Skin of body (tissue), 2 donors: ENCODE data around the gene TSPAN3. TPM values are rescaled to one million over a fixed set of nuclear protein-coding genes. Genes with fewer than 3 reads are reported as not detected.

ENCODE experiments used
- DNase-seq: peaks from one replicate; lab custom pipeline; 2025; lab: John Stamatoyannopoulos, UW
- total RNA-seq: library from RNA; depleted of rRNA; stranded (reverse); fragments of >200 nt; gene quantifications from one replicate; pipeline ENCODE4 v1.2.3, GENCODE V29; 2014

Gene TSPAN3
- total RNA-seq, 1 donor from 2014 or later: 123 TPM

DNA sequence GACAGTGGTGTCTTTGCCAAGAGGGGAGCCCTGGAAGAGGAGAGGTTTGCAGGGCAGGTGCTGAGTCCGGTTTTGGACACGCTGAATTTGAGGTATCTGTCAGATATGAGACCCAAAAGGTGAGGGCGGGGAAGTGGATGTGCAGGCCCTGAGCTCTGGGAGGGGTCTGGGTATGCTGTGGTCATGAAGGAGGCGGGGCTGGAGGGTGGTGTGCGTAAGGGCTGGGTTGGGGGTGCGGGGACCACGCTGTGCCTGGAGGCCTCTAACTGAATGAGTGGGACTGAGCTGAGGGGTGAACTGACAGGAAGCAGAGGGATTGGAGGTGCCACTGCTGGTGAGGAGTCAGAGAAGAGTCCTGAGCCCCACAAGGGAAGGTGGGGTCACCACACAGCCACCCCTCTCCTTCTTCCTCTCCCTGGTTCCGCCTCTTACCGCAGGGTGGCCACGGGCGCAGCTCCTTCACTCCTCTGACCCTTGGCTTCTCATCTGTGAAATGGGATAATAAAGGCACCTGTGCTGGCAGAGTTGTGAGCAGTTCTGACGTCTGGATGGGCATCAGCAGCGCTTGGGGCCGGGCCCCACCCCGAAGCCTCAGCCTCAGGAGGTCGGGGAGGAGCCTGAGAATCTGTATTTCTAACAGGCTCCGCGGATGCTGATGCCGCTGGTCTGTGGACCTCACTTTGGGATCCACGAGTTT lies 47.2 kb downstream of the TSPAN3 start:
- no peak for DNase-seq

DNA sequence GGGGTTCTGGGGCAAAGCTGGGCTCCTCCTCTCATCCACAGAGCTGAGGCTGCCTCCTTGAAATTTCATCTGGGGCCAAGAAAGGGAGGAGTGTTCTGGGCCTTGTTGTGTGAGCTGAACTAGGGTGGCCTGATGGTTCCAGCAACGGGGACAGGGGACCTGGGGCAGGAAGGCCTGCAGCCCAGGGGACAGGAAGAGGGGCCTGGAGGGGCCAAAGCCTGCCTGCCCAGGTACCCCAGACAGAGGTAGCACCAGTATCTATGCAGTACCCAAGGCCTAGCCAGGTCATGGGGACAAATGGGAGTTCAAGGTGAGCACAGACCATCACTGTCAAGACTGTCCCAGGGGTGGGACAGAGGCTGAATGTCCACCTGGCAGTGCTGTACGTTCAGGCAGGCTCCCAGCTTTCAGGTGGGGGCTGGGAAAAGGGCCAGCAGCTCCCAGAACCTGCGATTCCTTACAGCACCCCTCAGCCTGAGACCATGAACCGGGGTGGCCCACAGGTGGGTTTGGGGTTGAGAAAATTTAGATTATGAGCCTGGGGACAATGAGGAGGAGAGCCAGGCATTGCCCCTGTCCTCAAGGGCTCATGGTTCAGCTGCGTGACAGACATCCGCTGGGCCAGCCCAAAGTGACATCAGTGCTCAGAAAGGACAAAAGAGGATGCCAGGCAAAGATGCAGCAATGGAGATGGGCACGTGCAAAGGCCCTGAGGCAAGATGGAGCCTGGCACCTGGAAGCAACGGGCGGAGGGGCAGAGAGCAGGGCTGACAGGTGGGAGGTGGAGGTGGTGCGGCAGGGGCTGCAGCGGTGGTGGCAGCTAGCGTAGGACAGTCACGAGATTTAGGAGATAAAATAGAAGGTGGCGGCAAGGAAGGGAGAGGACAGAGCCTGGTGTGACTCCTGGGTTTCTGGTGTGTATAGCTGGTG lies 48.0 kb downstream of the TSPAN3 start:
- DNase-seq: no peak

DNA sequence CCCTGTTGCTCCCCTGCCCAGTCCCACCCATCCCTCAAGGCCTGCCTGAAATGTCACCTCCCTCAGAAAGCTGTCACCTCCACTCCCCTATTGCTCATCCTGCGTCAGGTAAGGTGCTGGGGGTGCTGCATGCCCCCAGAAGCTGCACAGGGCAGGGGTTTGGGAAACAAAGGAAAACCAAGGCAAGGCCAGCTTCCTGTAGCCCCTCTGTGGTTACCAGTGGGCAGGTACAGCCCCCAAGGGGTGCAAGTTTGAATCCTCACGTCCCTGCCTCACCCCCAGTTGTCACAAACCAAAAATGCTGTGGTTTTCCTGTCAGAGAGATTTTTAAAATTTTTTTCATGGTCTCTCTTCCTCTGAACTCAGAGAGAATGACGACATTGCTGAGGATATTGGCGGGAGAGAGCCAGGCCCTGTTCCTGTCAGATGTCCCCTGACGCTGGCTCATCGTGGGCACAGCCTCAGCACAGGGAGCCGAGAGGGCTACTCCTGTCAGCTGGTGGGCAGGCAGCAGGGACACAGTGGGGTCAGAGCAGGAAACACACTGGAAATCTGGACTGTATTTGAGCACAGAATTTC lies 49.0 kb downstream of the TSPAN3 start:
- no peak for DNase-seq

DNA sequence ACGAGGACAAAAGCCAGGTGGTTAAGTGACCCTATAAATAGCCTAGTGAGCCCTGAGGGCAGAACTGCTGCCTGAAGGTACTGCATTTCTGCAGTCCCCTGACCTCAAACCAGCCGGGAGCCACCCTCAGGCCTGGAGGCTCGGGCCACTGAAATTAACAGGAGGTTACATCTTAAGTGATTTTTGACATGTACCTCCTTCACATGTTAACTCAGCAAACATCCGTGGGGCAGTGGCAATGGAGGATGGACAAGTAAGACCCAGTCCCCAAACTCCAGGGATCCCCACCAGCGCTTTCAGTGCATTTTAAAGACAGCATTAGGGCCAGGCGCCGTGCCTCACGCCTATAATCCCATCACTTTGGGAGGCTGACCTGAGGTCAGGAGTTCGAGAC lies 49.8 kb downstream of the TSPAN3 start:
- DNase-seq: no peak

DNA sequence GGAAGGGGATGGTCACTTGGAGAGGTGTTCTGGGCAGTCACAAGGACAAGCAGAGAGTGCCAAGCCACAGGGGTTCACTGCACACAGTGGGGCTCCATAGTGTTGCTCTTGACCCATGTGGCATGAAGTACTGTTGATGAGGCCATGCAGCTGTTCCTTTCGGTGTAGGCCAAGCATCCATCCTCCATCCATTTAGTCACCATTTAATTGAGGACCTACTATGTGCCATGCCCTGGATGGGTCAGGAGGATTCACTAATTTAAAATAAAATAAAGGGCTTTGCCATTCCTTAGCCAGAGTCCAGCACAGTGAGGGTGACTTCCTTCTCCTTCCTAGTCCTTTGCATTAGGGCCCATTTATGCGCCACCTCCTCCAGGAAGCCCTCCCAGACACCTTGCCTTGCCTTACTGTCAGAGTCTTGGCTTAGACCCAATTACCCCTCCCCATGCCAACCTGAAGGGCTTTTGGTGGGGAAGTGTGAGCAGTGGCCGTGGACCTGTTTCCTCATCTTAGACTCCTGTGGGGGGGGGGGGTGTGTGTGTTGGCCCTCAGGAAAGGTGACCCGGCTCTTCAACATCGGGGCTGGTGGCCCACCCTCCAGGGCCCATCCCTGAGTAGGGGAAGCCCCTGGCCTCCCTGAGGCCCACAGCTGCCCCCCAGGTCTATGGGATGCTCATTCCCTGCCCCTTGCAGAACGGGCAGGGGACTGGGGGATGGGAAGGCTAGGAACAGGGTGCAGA lies 50.4 kb downstream of the TSPAN3 start:
- no peak for DNase-seq

DNA sequence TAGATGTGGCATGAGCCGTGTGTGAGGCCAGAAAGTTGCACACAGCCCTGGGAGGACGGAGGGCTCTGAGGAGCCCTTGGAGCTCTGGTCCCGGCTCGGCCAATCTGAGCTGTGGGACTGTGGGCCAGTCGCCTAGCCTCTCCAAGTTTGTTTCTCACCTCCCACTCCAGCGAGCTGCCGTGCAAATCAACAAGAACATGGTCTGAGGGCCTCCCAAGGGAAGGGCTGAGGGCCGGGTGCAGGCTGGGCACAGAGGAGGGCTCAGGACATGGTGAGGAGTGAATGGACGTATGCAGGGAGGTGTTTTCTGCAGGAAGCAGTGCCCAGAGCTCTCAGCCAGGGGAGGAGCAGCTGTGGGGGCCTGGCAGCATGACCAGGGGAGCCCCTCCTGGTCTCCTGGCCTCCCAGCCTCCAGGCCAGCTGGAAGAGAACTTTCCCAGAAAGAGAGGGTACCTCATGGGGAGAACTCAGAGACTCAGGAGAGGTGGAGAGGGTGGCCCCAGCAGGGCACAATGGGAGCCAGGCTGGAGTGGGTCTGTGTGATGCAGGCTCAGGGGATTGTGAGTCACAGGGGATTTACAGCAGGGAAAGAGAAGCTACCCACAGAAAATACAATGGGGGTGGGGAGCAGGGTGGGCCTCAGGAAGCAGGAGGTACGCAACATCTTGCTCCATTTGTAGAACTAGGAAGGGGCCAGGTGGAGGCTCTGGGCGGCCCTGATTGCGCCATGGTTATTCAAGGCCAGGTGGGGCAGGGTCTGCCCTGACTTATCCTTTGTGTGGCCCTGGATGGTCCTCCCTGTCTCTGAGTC lies 51.2 kb downstream of the TSPAN3 start:
- no peak for DNase-seq

DNA sequence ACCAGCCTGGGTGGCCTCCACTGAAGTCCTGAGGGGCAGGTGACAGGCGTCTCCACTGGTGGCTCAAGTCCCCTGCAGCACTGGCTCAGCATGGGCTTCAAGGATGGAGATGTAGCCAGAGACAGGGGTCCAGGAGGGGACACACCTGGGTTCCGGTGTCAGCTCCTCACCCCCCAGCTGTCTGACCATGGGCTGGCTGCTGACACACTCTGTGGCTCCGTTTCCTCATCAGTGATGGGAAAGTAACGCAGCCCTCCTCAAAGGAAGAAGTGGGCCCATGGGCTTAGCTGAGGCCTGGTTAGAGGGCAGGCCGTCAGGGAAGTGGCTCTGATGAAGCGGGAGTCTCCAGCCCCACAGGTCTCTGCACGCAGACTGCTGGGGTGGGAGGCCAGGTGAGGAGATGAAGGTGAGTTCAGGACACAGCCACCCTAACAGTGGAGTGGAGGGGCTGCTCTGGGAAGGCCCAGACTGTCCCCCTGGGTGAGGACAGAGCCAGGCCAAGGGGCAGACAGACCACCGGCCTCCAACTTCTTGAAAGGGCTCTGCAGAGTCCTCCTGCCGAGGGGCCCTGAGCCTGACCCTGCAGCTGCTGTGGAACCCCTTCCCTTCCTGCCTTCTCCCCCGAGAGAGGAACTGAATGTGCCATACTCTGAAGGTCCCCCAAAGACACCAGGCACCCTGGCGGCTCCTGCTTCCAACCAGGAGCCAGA lies 52.0 kb downstream of the TSPAN3 start:
- DNase-seq: no peak

DNA sequence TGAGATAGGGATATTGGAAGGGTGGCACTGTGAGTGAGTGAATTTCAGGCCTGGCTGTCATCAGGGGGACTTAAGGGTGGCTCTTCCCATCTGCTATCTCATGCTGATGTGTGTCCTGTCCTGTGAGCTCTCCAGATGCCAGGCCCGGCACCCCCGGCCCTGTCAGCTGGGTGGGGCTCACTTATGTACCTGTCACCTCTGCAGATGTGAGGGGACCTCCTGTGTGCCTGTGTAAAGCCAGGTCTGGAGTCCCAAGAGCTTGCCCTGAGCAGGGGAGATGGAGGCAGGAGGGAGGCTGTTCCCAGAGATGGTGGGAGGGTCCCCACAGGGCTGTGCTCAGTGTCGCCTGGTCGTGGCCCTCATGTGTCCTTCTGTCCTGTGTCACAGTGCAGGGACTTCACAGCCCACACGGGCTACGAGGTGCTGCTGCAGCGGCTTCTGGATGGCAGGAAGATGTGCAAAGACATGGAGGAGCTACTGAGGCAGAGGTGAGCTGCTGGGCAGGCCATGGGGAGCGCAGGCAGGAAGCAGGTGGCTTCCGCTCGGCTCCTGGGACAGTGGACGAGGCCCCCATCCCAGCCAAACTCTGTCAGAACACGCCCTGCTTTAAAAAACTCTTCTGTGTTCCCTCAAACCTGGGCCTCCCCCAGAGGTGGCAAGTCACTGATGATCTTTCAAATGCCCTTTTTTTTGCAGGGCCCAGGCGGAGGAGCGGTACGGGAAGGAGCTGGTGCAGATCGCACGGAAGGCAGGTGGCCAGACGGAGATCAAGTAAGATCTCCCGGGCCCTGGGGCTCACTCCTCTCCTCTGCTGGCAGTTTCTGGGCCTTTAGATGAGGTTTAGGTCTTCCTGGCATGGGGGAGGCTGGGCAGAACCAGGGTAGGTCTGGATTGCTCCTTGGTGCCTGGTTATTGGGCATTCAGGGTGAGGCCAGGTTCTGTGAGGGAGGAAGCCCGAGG lies 52.9 kb downstream of the TSPAN3 start:
- no peak for DNase-seq

DNA sequence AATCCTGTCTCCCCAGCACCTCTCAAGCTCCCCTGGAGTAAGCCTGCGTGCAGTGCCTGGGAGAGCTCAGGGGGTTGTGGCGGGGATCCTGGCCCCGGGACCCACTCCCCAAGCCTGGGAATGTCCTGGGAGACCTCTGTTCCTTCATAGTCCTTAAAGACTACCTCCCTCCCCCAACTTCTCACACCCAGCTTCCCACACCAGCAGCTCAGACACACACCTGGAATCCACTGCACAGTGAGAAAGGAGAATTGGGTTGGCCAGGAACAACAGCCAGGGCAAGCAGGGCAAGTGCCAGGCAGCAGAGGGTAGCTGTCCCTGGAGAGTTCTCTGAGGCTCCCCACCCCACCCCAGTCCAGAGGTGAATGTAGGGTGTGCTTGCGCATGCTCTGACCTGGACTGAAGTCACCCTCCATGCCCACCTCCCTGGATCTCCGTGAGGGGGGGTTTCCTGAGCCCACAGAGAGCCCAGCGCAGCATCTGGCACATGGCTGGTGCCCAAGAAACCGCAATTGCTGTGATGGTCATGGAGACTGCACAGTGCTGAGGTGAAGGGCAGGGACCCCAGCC lies 53.7 kb downstream of the TSPAN3 start:
- DNase-seq: no peak

DNA sequence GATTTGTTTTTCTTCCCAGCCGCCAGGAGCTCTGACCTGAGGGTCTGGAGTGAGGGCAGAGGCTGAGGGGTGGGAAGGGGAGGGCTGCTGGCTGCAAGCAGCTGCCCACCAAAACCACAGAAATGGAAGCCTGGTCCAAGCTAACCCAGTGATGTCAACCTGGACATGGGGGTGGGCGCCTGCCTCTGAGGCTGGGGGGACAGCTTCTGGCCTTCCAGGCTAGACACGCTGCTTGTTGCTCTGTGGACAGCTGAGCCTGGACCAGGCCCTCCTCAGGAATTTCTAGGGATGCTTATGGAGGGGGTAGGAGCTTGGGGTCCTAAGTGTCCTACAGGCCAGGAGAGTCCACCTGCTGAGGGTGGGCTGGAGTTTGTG lies 54.6 kb downstream of the TSPAN3 start:
- no peak for DNase-seq

DNA sequence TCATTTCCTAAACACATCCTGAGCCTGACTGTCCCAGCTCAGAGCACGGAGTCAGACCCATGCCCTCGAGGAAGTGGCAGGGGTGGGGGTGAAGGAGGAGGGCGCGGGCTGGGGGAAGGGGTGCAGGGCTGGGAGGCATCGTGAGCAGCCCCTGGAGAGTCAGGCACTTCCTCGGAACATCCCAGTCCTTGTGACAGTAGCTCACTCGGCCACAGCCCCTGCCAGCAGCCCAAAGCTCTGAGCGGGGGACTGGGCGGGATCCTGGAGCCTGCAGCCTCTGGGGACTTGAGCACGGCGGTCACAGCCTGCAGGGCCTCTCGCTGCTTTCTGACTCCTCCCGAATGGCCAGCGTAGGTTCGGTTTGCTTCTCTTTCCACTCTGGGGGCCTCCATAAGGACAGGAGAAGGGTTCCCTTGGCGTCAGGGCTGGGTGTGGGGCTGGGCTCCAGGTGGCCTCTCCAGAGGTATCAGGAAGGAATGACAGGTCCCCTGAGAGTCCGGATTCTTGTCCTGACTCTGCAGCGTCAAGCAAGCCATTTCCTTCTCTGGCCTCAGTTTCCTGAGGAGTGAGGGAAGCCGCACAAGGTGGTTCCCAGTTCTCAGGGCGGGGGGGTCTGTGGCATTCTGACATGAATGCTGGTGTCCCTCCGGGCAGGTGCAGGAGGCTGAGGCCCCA lies 55.1 kb downstream of the TSPAN3 start:
- DNase-seq: no peak

DNA sequence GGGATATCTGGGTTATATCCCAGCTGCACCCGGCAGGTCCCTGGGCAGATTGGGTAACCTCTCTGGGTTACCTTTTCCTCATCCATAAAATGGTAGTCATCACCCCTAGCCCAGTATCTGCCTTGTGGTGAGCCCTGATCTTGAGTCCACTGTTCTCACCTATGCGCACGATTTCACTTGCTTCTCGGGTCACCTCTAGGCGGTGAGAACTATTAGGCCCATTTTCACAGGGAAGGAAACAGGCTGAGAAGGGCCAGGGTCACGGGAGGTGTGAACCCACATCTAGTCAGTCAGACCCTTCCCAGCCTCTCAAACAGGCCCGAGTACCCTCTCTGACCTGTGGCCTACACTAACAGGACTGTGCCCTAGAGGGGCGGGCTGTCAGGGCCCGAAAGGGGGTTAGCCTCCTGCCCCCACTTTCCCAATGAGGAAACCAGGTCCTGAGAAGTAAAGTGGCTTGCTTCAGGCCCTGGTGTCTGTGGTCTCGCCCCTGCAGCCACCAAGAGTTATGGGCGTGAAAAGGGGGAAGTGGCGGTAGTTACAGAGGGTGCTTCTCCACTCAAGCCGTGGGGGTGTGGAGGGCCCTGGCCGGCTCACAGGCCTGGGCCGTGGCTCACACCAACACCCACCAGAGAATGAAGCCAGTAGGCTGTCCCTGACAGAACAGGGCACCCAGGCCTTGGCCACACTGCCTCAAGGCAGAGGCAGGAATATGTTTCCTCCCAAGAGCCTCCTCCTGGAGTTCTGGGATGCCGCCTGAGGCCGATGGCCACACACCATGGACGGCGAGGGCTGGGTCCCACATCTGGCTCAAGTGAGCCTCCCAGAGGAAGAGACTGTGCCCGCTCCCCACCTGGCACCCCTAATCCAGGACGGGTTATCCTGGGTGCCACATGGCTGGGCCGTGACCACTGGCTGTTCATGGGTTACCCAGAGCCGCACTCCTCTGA lies 56.5 kb downstream of the TSPAN3 start:
- DNase-seq: no peak

DNA sequence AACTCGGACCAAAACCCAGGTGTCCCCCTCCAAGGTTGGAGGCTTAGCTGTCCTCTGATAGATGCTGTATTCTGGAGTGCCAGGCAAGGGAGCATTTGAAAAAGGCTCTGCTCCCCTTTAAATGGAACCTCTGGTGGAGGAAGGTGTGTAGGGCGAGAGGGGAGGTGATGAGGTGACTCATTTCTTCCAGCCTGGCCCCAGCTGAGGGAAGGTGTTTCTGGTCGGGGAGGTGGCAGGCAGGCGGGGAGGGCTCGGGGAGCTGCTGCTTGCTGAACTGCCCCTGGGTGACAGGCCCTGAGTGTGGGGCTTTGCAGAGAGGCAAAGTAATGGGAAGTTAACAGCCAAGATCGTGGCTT lies 57.2 kb downstream of the TSPAN3 start:
- no peak for DNase-seq

DNA sequence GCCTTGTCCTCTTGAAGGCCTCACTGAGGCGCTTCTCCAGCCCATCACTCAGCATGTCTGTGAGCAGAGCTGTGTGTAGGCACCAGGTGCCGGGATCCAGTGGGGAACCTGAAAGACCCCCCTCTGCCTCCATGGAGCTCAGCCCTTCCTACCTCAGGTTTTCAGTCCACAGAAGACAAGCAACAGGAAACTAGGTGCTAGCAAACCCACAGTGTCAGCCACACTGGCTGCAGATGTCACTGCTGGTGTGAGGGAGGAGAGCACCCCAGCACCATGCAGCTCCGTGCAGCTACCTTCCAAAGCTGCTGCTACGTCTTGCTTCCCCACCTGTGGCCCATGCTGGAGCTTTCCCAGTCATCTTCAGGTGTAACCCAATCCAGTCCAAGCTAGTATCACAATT lies 58.0 kb downstream of the TSPAN3 start:
- DNase-seq: no peak

DNA sequence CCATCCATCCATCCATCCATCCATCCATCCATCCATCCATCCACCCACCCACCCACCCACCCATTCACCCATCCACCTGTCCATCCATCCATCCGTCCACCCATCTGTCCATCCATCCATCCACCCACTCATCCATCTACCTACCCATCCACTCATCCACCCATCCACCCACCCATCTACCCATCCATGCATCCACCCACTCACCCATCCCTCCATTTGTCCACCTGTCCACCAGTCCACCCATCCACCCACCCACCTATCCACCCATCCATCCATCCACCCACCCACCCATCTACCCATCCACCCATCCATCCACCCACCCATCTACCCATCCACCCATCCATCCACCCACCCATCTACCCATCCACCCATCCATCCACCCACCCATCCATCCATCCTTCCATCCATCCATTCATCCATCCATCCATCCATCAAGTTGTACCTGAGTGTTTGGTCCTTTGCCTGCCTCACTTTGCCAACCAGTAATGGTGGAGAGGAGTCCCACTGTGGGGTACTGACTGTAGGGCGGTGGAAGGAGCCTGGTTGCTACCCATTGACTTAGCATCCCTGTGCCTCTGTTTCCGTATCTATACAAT lies 58.7 kb downstream of the TSPAN3 start:
- DNase-seq: no peak

DNA sequence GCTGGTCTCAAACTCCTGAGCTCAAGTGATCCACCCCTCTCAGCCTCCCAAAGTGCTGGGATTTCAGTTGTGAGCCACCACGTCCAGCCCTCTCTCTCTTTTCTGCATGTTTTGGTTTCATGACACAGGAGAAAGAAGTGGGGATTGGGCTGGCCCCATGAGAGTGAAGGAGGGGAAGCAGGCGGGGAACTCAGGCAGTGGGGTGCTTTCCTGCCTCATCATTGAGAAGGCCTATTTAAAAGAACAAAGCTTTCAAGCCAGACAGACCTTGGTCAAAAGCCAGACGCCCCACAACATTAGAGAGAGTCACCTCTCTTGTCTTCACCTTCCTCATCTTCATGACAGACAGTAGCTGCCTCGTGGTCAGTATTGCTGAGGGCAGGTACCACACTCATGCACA lies 60.1 kb downstream of the TSPAN3 start:
- no peak for DNase-seq

DNA sequence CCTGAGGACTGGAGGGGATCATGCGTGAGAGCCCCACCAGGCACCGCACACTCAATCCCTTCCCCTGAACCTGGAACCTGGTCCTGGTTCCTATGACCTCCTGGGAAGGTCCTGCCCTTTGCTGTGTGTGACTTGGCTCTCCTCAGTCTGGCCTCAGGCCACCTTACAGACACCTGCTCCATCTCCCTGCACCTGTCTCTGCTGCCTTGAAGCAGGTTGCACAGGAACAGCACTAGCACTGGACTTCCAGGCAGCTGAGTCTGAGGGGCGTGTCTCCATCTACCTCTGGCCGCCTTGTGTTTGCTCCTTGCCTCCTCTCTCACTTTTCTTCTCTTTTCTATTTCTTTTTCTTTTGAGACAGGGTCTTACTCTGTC lies 60.6 kb downstream of the TSPAN3 start:
- no peak for DNase-seq
